ENCODE data around the gene CDK14. TPM values are rescaled to one million over a fixed set of nuclear protein-coding genes. Genes with fewer than 3 reads are reported as not detected.

Gene CDK14
- total RNA-seq, 2 donors from 2014 or later: 8.7 to 13.4 TPM

DNA sequence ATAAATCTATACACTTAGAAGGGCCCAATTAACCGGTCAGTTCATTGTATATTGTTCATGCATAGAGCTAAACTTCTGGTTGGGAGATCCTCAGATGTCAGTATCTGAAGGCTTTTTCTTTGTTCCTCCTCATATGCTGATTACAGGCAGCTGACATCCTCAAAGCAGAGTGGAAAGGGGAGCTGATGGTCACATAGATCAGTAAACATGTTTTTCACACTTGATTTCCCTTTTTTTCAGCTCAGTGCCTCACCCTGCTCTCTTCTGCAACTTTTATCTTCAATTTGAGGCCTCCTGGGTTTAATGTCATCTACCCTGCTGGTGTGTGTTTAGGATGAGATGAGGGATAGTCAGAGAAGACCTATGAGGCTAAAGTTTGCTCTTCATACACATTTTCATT lies 370.2 kb downstream of the CDK14 start:
- 55 to 60% methylated on average over 1 of the region's 1 CpG for WGBS, 2 experiments (ENCODE audit: insufficient coverage in 1 of 2, insufficient read length in 1 of 2)
- TF ChIP-seq, protein P1, sequence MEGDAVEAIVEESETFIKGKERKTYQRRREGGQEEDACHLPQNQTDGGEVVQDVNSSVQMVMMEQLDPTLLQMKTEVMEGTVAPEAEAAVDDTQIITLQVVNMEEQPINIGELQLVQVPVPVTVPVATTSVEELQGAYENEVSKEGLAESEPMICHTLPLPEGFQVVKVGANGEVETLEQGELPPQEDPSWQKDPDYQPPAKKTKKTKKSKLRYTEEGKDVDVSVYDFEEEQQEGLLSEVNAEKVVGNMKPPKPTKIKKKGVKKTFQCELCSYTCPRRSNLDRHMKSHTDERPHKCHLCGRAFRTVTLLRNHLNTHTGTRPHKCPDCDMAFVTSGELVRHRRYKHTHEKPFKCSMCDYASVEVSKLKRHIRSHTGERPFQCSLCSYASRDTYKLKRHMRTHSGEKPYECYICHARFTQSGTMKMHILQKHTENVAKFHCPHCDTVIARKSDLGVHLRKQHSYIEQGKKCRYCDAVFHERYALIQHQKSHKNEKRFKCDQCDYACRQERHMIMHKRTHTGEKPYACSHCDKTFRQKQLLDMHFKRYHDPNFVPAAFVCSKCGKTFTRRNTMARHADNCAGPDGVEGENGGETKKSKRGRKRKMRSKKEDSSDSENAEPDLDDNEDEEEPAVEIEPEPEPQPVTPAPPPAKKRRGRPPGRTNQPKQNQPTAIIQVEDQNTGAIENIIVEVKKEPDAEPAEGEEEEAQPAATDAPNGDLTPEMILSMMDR (conservative IDR thresholded peaks at IDR 0.05): no peak
- H3K27me3 Mint-ChIP-seq (ENCODE audit: insufficient read depth): peaks cover 45% of the 10 kb centered on the region
- no peak overlapping the region for H3K27ac ChIP-seq (ENCODE audit: low read depth, low read length)
- no peak overlapping the region for H3K9ac ChIP-seq (ENCODE audit: extremely low read depth, low read length, poor library complexity, severe bottlenecking)
- DNase-seq: no peak
- no peaks in the 10 kb centered on the region for H3K9me3 ChIP-seq (ENCODE audit: control insufficient read depth, low read length)
- no peak overlapping the region for H3K4me3 Mint-ChIP-seq
- no peak overlapping the region for H3K4me3 ChIP-seq (ENCODE audit: low read length)
- H3K9me3 Mint-ChIP-seq: no peaks in the 10 kb centered on the region
- H3K27ac Mint-ChIP-seq: no peak overlapping the region
- no peaks in the 10 kb centered on the region for H3K36me3 ChIP-seq (ENCODE audit: control insufficient read depth, insufficient read depth, low read length)
- no peaks in the 10 kb centered on the region for H3K36me3 Mint-ChIP-seq (ENCODE audit: low read depth)
- peaks cover 54% of the 10 kb centered on the region for H3K27me3 ChIP-seq (ENCODE audit: control insufficient read depth, insufficient read depth, low read length, poor library complexity, severe bottlenecking)
- H3K4me1 ChIP-seq (ENCODE audit: control insufficient read depth, insufficient read depth, low read length): no peaks in the 10 kb centered on the region
- H3K4me1 Mint-ChIP-seq: peaks cover 10% of the 10 kb centered on the region

DNA sequence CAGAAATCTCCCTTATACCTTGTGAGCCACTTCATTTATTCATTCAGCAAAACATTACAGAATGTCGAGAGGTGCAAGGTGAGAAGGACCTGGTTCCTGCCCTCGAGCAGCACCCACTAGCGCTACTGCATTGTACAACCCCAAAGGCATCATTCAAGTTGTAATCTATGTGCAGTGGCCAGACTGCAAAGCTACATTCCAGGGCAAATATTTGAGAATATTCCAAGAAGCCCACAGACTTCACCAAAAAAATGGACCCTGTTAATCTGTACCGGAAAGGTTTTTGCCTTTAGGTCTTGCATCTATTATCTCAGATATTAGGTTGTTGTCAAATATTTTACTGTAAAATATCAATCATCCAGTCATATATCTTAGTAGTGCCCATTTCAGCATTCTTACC lies 372.8 kb downstream of the CDK14 start:
- Mint-ChIP-seq H3K36me3 (ENCODE audit: low read depth) (peaks cover 4% of the 10 kb centered on the region), H3K27ac (no peak overlapping the region), H3K4me1 (peaks cover 10% of the 10 kb centered on the region), H3K27me3 (ENCODE audit: insufficient read depth) (peaks cover 45% of the 10 kb centered on the region), H3K9me3 (peaks cover 15% of the 10 kb centered on the region), H3K4me3 (no peak overlapping the region)
- Histone ChIP-seq H3K27me3 (ENCODE audit: control insufficient read depth, insufficient read depth, low read length, poor library complexity, severe bottlenecking) (peaks cover 53% of the 10 kb centered on the region), H3K4me3 (ENCODE audit: low read length) (no peak overlapping the region), H3K36me3 (ENCODE audit: control insufficient read depth, insufficient read depth, low read length) (no peaks in the 10 kb centered on the region), H3K9me3 (ENCODE audit: control insufficient read depth, low read length) (peaks cover 14% of the 10 kb centered on the region), H3K27ac (ENCODE audit: low read depth, low read length) (no peak overlapping the region), H3K4me1 (ENCODE audit: control insufficient read depth, insufficient read depth, low read length) (no peaks in the 10 kb centered on the region), H3K9ac (ENCODE audit: extremely low read depth, low read length, poor library complexity, severe bottlenecking) (no peak overlapping the region)
- TF ChIP-seq, protein P1 (conservative IDR thresholded peaks at IDR 0.05): no peak
- WGBS, 2 experiments (ENCODE audit: insufficient coverage in 1 of 2, insufficient read length in 1 of 2): 100% methylated on average over 2 to 4 of the region's 4 CpGs
- no peak for DNase-seq

DNA sequence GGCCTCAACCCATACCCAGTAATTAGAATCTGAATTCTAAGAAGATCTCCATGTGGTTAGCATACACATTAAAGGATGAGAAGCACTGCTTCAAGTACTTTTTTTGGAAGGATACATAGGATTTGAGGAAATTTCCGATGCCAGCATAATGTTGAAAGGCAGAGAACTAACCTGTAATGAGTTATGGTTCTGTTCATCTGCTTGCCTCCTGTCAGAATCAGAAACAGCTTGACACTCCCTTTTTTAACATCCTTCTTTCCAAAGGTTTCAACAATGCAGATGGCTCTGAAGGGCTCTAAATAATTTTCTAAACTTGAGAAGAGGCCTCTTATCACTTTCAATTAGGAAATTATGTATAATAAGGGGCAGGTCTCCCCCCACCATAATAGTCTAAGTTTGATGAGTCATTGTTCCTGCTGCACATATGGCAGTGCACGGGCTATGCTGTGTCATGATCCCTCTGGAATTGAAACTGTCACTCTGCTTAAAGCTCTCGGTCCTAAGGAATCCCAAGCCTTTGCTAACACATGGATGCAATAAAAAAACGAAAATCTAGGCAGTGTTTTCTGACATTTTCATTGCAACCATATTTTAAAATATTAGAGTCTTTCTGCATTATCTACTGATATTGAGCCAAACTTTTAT lies 376.9 kb downstream of the CDK14 start:
- peaks cover 52% of the 10 kb centered on the region for H3K9me3 Mint-ChIP-seq

More for the DNA sequence above, 376.9 kb downstream of the CDK14 start:
- peaks cover 15% of the 10 kb centered on the region for H3K36me3 Mint-ChIP-seq (ENCODE audit: low read depth)
- H3K27ac Mint-ChIP-seq: no peak overlapping the region
- H3K4me1 ChIP-seq (ENCODE audit: control insufficient read depth, insufficient read depth, low read length): no peaks in the 10 kb centered on the region
- peaks cover 41% of the 10 kb centered on the region for H3K9me3 ChIP-seq (ENCODE audit: control insufficient read depth, low read length)
- peaks cover 12% of the 10 kb centered on the region for H3K27me3 Mint-ChIP-seq (ENCODE audit: insufficient read depth)
- DNase-seq: no peak
- H3K4me3 Mint-ChIP-seq: no peak overlapping the region
- 88 to 94% methylated on average over 4 of the region's 4 CpGs for WGBS, 2 experiments (ENCODE audit: insufficient coverage in 1 of 2, insufficient read length in 1 of 2)
- H3K27me3 ChIP-seq (ENCODE audit: control insufficient read depth, insufficient read depth, low read length, poor library complexity, severe bottlenecking): peaks cover 22% of the 10 kb centered on the region
- no peaks in the 10 kb centered on the region for H3K4me1 Mint-ChIP-seq
- H3K27ac ChIP-seq (ENCODE audit: low read depth, low read length): no peak overlapping the region
- no peak overlapping the region for H3K4me3 ChIP-seq (ENCODE audit: low read length)
- no peak overlapping the region for H3K9ac ChIP-seq (ENCODE audit: extremely low read depth, low read length, poor library complexity, severe bottlenecking)
- H3K36me3 ChIP-seq (ENCODE audit: control insufficient read depth, insufficient read depth, low read length): no peaks in the 10 kb centered on the region
- TF ChIP-seq, protein P1 (conservative IDR thresholded peaks at IDR 0.05): no peak
